ENCODE results near the gene ANTXR2.
"Not testable (repeated sequence)": the region's sequence is repeated elsewhere in the genome, so short reads cannot be mapped to it uniquely, and the experiment has no call there.

The ANTXR2 gene

DNA sequence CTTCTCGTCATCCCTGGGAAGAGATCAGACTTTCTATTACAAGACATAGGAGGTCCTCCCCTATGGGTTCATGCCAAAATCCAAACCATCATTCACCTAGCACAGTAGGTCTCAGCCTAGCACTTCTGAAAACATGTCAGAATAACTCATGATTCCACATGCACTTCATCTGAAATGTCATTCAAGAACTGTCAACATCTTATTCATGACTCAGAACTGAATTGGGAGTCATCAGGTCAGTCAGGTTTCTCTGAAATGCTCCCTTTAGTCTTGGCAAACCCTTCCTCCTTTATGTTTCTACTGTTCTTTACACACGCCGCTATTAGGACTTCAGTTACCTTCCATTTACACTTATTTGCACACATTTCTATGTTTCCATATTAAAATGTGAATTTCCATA, 67.2 kb downstream of the ANTXR2 start:
- H3K4me3 ChIP-seq (ENCODE audit: control insufficient read depth, low read depth, low read length): no peak overlapping the region
- DNase-seq (ENCODE audit: low read depth): no peak
- TF ChIP-seq, protein P1, sequence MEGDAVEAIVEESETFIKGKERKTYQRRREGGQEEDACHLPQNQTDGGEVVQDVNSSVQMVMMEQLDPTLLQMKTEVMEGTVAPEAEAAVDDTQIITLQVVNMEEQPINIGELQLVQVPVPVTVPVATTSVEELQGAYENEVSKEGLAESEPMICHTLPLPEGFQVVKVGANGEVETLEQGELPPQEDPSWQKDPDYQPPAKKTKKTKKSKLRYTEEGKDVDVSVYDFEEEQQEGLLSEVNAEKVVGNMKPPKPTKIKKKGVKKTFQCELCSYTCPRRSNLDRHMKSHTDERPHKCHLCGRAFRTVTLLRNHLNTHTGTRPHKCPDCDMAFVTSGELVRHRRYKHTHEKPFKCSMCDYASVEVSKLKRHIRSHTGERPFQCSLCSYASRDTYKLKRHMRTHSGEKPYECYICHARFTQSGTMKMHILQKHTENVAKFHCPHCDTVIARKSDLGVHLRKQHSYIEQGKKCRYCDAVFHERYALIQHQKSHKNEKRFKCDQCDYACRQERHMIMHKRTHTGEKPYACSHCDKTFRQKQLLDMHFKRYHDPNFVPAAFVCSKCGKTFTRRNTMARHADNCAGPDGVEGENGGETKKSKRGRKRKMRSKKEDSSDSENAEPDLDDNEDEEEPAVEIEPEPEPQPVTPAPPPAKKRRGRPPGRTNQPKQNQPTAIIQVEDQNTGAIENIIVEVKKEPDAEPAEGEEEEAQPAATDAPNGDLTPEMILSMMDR (conservative IDR thresholded peaks at IDR 0.05; ENCODE audit: control insufficient read depth, insufficient read depth, low read depth, low read length): no peak

DNA sequence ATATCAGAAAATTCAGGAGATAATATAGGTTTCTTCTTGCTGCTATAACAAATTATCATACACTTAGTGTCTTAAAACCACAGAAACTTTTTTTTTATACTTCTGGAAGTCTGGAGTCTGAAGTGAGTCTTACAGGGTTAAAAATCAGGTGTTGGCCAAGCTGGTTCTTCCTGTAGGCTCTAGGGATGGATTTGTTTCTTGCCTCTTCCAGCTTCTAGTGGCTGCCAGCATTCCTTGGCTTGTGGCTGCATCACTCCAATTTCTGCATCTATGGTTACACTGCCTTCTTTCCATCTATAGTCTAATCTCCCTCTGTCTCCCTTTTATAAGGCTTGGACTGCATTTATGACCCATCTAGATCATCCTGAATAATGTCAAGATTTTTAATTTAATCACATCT, 68.7 kb downstream of the ANTXR2 start:
- DNase-seq (ENCODE audit: low read depth): no peak
- TF ChIP-seq, protein P1 (conservative IDR thresholded peaks at IDR 0.05; ENCODE audit: control insufficient read depth, insufficient read depth, low read depth, low read length): no peak
- H3K4me3 ChIP-seq (ENCODE audit: control insufficient read depth, low read depth, low read length): no peak overlapping the region

GRCh38 chr4:80002559-80002958, 70.5 kb downstream of the ANTXR2 start:
- not testable (repeated sequence) for DNase-seq (ENCODE audit: low read depth); H3K4me3 ChIP-seq (ENCODE audit: control insufficient read depth, low read depth, low read length)

- not testable (repeated sequence) for H3K4me3 ChIP-seq (ENCODE audit: control insufficient read depth, low read depth, low read length); DNase-seq (ENCODE audit: low read depth)
These were observed 74.0 kb downstream of the ANTXR2 start for GRCh38 chr4:79999048-79999447.

DNA sequence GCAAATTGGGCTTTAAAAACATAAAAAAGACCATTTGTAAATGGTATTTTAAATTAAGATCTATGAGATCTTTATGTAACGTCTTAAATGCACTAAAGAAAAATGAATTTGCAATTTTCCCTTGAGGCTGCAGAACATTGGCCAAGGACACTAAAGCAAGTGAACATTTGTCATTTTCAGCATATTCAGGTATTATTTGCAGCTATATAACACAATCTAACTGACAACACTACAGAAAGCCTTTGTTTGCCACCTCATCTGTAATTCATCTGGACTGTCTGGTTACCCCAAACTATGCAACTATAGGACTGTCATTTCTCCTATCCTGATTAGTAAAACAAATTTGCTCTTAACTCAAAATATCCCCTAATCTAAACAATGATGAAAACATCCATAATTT, 74.8 kb downstream of the ANTXR2 start:
- TF ChIP-seq, protein P1 (conservative IDR thresholded peaks at IDR 0.05; ENCODE audit: control insufficient read depth, insufficient read depth, low read depth, low read length): no peak
- no peak overlapping the region for H3K4me3 ChIP-seq (ENCODE audit: control insufficient read depth, low read depth, low read length)
- DNase-seq (ENCODE audit: low read depth): no peak

DNA sequence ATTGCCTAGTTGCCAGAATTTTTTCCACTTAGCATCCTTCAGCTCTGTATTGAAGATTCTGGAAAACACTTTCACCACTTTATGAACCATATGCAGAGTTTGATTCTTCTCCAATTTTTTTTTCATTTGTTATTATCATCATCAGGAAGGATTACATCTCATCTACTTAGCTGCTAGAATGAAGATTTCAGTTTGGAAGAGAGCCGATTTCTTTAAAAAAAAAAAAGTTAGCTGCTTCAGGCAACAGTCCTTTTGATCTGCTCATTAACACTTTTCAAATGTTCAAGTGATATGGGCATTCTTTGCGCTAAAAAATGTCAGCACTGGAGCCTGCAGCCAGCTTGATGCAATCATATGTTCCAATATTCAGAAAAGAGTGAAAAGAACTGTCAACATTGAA, 76.2 kb downstream of the ANTXR2 start:
- TF ChIP-seq, protein P1 (conservative IDR thresholded peaks at IDR 0.05; ENCODE audit: control insufficient read depth, insufficient read depth, low read depth, low read length): no peak
- DNase-seq (ENCODE audit: low read depth): no peak
- no peak overlapping the region for H3K4me3 ChIP-seq (ENCODE audit: control insufficient read depth, low read depth, low read length)

DNA sequence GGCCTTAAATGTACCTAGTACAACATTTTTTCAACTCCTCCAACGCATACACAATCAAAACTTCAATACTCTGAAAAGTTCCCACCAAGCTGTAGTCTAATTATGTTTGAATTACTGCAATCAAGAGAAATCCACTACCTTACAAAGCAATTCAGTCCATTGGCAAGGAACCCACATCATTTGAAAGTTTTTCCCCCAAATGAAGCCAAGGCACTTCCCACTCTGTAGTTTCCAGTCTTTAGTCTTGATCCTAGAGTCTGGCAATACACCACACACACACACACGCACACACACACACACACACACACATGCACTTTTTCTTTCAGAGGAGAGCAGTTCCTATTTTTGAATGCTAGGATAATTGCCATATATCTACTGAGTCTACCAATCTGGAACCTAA, 79.6 kb downstream of the ANTXR2 start:
- DNase-seq (ENCODE audit: low read depth): no peak

GRCh38 chr4:79991601-79992000, 81.4 kb downstream of the ANTXR2 start:
- TF ChIP-seq, protein P1 (conservative IDR thresholded peaks at IDR 0.05; ENCODE audit: control insufficient read depth, insufficient read depth, low read depth, low read length): no peak
- DNase-seq (ENCODE audit: low read depth): no peak
- H3K4me3 ChIP-seq (ENCODE audit: control insufficient read depth, low read depth, low read length): no peak overlapping the region

More for the DNA sequence above, 79.6 kb downstream of the ANTXR2 start:
- TF ChIP-seq, protein P1 (conservative IDR thresholded peaks at IDR 0.05; ENCODE audit: control insufficient read depth, insufficient read depth, low read depth, low read length): no peak
- no peak overlapping the region for H3K4me3 ChIP-seq (ENCODE audit: control insufficient read depth, low read depth, low read length)

GRCh38 chr4:79991100-79991499, 81.9 kb downstream of the ANTXR2 start:
- not testable (repeated sequence) for DNase-seq (ENCODE audit: low read depth); H3K4me3 ChIP-seq (ENCODE audit: control insufficient read depth, low read depth, low read length)

Measured in fibroblast of mammary gland (primary cell).